ENCODE results near the gene ZNF280B.

The ZNF280B gene

GRCh38 chr22:22546490-22546889 is 37.9 kb upstream of the ZNF280B start:
- TF ChIP-seq CTCF (IDR thresholded peaks at IDR 0.05; ENCODE audit: borderline replicate concordance, insufficient read depth, low read depth, low read length) = no peak
- no peak overlapping the region for H3K4me3 ChIP-seq (ENCODE audit: low read depth, low read length)

GRCh38 chr22:22545084-22545483 is 36.5 kb upstream of the ZNF280B start:
- TF ChIP-seq CTCF (IDR thresholded peaks at IDR 0.05; ENCODE audit: borderline replicate concordance, insufficient read depth, low read depth, low read length) = no peak
- no peak overlapping the region for H3K4me3 ChIP-seq (ENCODE audit: low read depth, low read length)

- no peak overlapping the region for H3K4me3 ChIP-seq (ENCODE audit: low read depth, low read length)
- TF ChIP-seq CTCF (IDR thresholded peaks at IDR 0.05; ENCODE audit: borderline replicate concordance, insufficient read depth, low read depth, low read length) = no peak
Observed at GRCh38 chr22:22538226-22538989, 29.9 kb upstream of the ZNF280B start.

- H3K4me3 ChIP-seq (ENCODE audit: low read depth, low read length) = no peak overlapping the region
- no peak for TF ChIP-seq CTCF (IDR thresholded peaks at IDR 0.05; ENCODE audit: borderline replicate concordance, insufficient read depth, low read depth, low read length)
Observed at GRCh38 chr22:22536916-22537315, 28.4 kb upstream of the ZNF280B start.

GRCh38 chr22:22536515-22536914 is 28.0 kb upstream of the ZNF280B start:
- no peak for TF ChIP-seq CTCF (IDR thresholded peaks at IDR 0.05; ENCODE audit: borderline replicate concordance, insufficient read depth, low read depth, low read length)

GRCh38 chr22:22535662-22536061 is 27.1 kb upstream of the ZNF280B start:
- TF ChIP-seq CTCF (IDR thresholded peaks at IDR 0.05; ENCODE audit: borderline replicate concordance, insufficient read depth, low read depth, low read length) = no peak
- H3K4me3 ChIP-seq (ENCODE audit: low read depth, low read length) = no peak overlapping the region

More at GRCh38 chr22:22536515-22536914, 28.0 kb upstream of the ZNF280B start:
- H3K4me3 ChIP-seq (ENCODE audit: low read depth, low read length) = no peak overlapping the region
